Measurements from ENCODE around the gene FLT3.

DNA sequence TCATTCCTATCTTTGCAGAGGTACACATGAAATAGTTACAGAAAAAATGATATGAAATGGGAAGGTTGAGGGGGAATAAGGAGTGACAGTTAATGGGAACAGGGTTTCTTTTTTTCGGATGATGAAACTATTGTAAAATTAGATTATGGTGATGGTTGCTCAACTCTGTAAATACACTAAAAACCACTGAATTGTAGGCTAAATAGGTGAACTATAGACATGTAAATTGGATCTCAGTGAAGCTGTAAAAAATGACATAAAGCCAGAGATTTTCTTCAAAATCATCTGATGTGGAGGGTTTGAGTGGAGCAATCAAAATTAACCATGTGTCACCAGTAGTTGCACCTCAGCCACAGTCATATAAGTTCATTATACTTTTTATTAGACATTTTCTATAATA is 6.6 kb upstream of the FLT3 start:
- TF ChIP-seq, protein P1, sequence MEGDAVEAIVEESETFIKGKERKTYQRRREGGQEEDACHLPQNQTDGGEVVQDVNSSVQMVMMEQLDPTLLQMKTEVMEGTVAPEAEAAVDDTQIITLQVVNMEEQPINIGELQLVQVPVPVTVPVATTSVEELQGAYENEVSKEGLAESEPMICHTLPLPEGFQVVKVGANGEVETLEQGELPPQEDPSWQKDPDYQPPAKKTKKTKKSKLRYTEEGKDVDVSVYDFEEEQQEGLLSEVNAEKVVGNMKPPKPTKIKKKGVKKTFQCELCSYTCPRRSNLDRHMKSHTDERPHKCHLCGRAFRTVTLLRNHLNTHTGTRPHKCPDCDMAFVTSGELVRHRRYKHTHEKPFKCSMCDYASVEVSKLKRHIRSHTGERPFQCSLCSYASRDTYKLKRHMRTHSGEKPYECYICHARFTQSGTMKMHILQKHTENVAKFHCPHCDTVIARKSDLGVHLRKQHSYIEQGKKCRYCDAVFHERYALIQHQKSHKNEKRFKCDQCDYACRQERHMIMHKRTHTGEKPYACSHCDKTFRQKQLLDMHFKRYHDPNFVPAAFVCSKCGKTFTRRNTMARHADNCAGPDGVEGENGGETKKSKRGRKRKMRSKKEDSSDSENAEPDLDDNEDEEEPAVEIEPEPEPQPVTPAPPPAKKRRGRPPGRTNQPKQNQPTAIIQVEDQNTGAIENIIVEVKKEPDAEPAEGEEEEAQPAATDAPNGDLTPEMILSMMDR (IDR thresholded peaks at IDR 0.05), result no peak
- TF ChIP-seq POLR2A (IDR thresholded peaks at IDR 0.05), result no peak

Measured in testis (tissue), 2 donors.